Uterus (tissue), 4 donors: ENCODE results near the gene ZNF460. TPM values are rescaled to one million over a fixed set of nuclear protein-coding genes. Genes with fewer than 3 reads are reported as not detected.

ENCODE experiments used
- DNase-seq, 2 donors: peaks; one replicate each; pipeline ENCODE4 v3.0.0-alpha.2; 2019 to 2020
- H3K27ac ChIP-seq, 2 donors: fragments of 200-600 bp; sonication (generic); 1 replicate in 1 of 2; 2 replicates in 1 of 2; pipeline ENCODE4 v1.5.1; 2016 to 2018
- H3K27me3 ChIP-seq, 2 donors: fragments of 200-600 bp; sonication (generic); one replicate each; pipeline ENCODE4 v1.5.1; 2018 to 2019; ENCODE audit warnings: control low read depth in 1 of 2
- H3K36me3 ChIP-seq, 2 donors: fragments of 200-600 bp; sonication (generic); one replicate each; pipeline ENCODE4 v1.5.1; 2019; ENCODE audit warnings: control low read depth in 1 of 2
- H3K4me1 ChIP-seq, 2 donors: fragments of 200-600 bp; sonication (generic); one replicate each; pipeline ENCODE4 v1.5.1; 2018 to 2019; ENCODE audit warnings: control low read depth in 1 of 2
- H3K4me3 ChIP-seq, 2 donors: fragments of 200-600 bp; sonication (generic); 1 replicate in 1 of 2; 2 replicates in 1 of 2; pipeline ENCODE4 v1.5.1; 2018 to 2019; ENCODE audit warnings: mild to moderate bottlenecking in 1 of 2
- H3K9me3 ChIP-seq, 2 donors: fragments of 200-600 bp; sonication (generic); one replicate each; pipeline ENCODE4 v1.5.1; 2019; ENCODE audit warnings: control low read depth in 1 of 2
- CTCF ChIP-seq, 4 experiments: fragments of 200-600 bp in 2 of 4; fragments of 450-650 bp in 2 of 4; sonication (generic) in 2 of 4; IDR thresholded peaks; one replicate each; pipeline ENCODE4 v1.5.1; 2016 to 2019; ENCODE audit warnings: antibody characterized with exemption in 4 of 4, mild to moderate bottlenecking in 2 of 4, moderate library complexity in 1 of 4
- POLR2A ChIP-seq, 2 donors: fragments of 450-650 bp; IDR thresholded peaks; one replicate each; pipeline ENCODE4 v1.6.1; 2016; ENCODE audit warnings: antibody characterized with exemption in 2 of 2, mild to moderate bottlenecking in 1 of 2, moderate library complexity in 1 of 2
- intact Hi-C: fragments of 100-400 bp; cut with DNase I; formaldehyde crosslinking; loops from one replicate; pipeline ENCODE4 v1.15.1; 2023; ENCODE audit warnings: low total_unique reads
- total RNA-seq, 4 donors: library from RNA; depleted of rRNA in 3 of 4; stranded (reverse); fragments of >200 nt in 3 of 4; gene quantifications; one replicate each; pipeline versions ENCODE4 v1.1.0 to v1.2.4, GENCODE V29; 2014 to 2023
- donor health status: DM: yes; HTN: yes; CAD: no.

ZNF460 gene
- total RNA-seq, 4 donors from 2014 or later, result 43.2 to 204 (median 68.7) TPM

GRCh38 chr19:57308514-57308913, 28.2 kb downstream of the ZNF460 start:
- H3K27me3 ChIP-seq, result no peaks in the 10 kb centered on the region
- H3K27ac ChIP-seq, result no peak overlapping the region
- H3K9me3 ChIP-seq, result peaks cover 0 to 1% of the 10 kb centered on the region in 2 donors
- TF ChIP-seq CTCF (IDR thresholded peaks at IDR 0.05) (no peak), POLR2A (IDR thresholded peaks at IDR 0.05) (no peak)
- H3K4me1 ChIP-seq, result no peaks in the 10 kb centered on the region
- DNase-seq, result no peak
- H3K36me3 ChIP-seq, result no peaks in the 10 kb centered on the region
- H3K4me3 ChIP-seq, result no peak overlapping the region
- intact Hi-C loops, result no loop called here

- Histone ChIP-seq H3K4me1 (no peaks in the 10 kb centered on the region), H3K9me3 (no peaks in the 10 kb centered on the region), H3K4me3 (no peak overlapping the region), H3K36me3 (no peaks in the 10 kb centered on the region), H3K27me3 (no peaks in the 10 kb centered on the region), H3K27ac (no peak overlapping the region)
- no peak for DNase-seq
- intact Hi-C loops, result no loop called here
- TF ChIP-seq CTCF (IDR thresholded peaks at IDR 0.05), result no peak
- TF ChIP-seq POLR2A (IDR thresholded peaks at IDR 0.05), result no peak
Observed at GRCh38 chr19:57310792-57311191, 30.5 kb downstream of the ZNF460 start.

DNA sequence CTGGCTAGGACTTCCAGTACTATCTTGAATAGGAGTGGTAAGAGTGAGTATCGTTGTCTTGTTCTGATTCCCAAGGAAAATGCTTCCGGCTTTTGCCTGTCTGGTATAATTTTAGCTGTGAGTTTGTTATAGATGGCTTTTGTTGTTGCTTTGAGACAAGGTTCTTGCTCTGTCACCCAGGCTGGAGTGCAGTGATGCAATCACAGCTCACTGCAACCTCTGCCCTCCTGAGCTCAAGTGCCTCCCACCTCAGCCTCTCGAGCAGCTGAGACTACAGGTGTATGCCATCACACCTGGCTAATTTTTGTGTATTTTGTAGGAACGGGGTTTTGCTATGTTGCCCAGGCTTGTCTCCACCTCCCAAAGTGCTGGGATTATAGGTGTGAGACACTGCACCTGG, 33.9 kb downstream of the ZNF460 start:
- DNase-seq, result no peak
- TF ChIP-seq POLR2A (IDR thresholded peaks at IDR 0.05), result no peak
- H3K36me3 ChIP-seq, result no peaks in the 10 kb centered on the region
- H3K27ac ChIP-seq, result no peak overlapping the region
- no peaks in the 10 kb centered on the region for H3K4me1 ChIP-seq
- no peak overlapping the region for H3K4me3 ChIP-seq
- no peaks in the 10 kb centered on the region for H3K27me3 ChIP-seq
- H3K9me3 ChIP-seq, result no peaks in the 10 kb centered on the region
- intact Hi-C loops, result no loop called here

DNA sequence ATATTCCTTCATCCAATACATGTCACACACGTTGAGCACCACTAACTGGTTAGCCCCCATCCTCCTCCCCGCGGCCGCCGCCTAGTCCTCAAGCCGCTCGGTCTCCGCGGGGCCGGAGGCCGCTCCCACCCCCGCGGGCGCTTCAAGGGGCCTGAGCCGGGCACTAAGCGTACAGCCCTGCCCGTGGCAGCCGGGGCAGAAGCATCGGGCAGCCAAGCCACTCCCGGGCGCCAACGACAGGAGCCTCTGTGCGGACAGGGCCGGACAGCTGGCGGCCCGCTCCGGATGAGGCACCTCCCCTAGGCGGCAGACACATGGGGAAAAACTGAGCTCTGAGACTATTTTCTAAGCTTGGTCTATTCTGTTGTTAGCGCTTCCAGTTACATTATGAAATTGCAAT, 37.2 kb downstream of the ZNF460 start:
- H3K4me1 ChIP-seq, result no peaks in the 10 kb centered on the region
- H3K36me3 ChIP-seq, result no peaks in the 10 kb centered on the region
- no peak overlapping the region for H3K4me3 ChIP-seq
- no peaks in the 10 kb centered on the region for H3K9me3 ChIP-seq
- no peaks in the 10 kb centered on the region for H3K27me3 ChIP-seq
- H3K27ac ChIP-seq, result no peak overlapping the region
- intact Hi-C loops, result no loop called here
- DNase-seq, result no peak
- no peak for TF ChIP-seq POLR2A (IDR thresholded peaks at IDR 0.05)

GRCh38 chr19:57319869-57320179, 39.5 kb downstream of the ZNF460 start:
- Histone ChIP-seq H3K9me3 (peaks cover 0 to 16% of the 10 kb centered on the region in 2 donors), H3K4me1 (no peaks in the 10 kb centered on the region), H3K27me3 (no peaks in the 10 kb centered on the region), H3K36me3 (no peaks in the 10 kb centered on the region), H3K4me3 (peak overlapping the region; percentile 81 to 93), H3K27ac (peak overlapping the region; percentile 77 to 83)
- intact Hi-C loops, result no loop called here
- no peak for TF ChIP-seq CTCF (IDR thresholded peaks at IDR 0.05)
- no peak for TF ChIP-seq POLR2A (IDR thresholded peaks at IDR 0.05)
- no peak for DNase-seq

DNA sequence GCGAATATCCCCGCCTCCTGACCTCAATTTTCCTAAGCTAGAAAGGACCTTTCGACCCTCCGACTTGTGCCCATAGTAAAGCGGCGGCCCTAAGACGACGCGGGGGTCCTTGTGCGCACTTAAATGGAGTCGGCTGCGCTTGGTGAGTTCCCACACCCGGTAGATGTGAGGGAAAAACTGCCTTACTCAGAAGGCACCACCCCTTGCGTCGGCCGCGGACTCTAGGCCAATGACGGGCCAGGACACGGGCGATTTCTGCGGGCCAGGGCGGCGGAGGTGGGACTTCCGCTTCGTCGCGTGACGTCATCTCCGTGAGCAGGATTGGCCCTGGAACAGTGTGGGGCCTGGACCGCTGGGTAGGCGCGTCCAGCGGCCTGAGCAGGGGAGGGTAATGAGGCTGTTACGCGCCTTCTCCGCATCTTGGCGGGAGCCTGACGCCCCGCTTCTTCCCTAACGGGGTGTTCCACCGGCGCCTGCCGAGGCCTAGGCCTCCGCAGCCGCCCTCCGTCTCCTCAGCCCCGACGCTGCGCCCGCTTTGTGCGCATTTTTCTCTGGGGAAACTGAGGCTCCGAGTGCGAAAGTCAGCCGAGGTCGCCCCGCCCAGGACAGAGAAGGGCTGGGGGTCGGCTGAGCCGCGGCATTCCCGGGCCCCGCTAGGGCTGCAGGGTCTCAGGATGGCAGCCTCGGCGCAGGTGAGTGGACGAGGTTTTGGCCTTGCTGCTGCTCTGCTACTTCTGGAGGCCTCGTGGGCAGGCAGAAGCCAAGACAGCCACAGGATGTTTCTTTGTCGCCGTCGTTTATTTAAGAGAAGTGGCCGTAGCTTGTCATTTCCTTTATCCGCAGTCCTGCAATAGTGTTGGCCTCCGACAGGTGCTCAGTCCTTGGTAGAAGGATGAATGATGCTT, 40.1 kb downstream of the ZNF460 start, which contains the start of gene ZNF543:
Gene ZNF543 (plus strand): TSS at position 293 of the 905 bp plus-strand sequence. CDS start 382 bp downstream, at position 675.
- H3K36me3 ChIP-seq, result no peaks in the 10 kb centered on the region
- TF ChIP-seq CTCF (IDR thresholded peaks at IDR 0.05) (peak in 1 of 4 experiments; percentile 6), POLR2A (IDR thresholded peaks at IDR 0.05) (peak; percentile 53 to 68)
- no peaks in the 10 kb centered on the region for H3K27me3 ChIP-seq
- H3K4me1 ChIP-seq, result no peaks in the 10 kb centered on the region
- DNase-seq, result peak; percentile 90 to 92
- peak within 1 kb of the TSS; percentile 81 to 93 for H3K4me3 ChIP-seq
- H3K9me3 ChIP-seq, result peaks cover 0 to 22% of the 10 kb centered on the region in 2 donors
- intact Hi-C loops, result no loop called here
- peak within 1 kb of the TSS; percentile 77 to 83 for H3K27ac ChIP-seq
